Measurements from ENCODE around the gene RPS6KC1.
"Not testable (repeated sequence)": the region's sequence is repeated elsewhere in the genome, so short reads cannot be mapped to it uniquely, and the experiment has no call there.

RPS6KC1 gene

DNA sequence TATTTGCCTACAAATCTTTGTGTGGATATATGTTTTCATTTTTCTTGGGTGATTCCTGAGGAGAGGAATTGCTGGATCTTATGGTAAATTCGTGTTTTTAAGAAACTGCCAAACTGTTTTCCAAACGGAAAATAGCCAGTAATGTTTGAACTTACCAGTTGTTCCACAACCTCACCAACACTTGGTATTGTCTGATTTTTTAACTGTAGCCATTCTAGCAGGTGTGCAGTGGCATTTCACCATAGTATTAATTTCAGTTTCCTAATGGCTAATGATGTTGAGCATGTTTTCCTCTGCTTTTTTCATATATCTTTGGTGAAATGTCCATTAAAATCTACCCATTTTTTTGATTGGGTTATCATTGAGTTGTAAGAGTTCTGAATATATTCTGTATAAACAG is 56.6 kb downstream of the RPS6KC1 start:
- no peak for DNase-seq

DNA sequence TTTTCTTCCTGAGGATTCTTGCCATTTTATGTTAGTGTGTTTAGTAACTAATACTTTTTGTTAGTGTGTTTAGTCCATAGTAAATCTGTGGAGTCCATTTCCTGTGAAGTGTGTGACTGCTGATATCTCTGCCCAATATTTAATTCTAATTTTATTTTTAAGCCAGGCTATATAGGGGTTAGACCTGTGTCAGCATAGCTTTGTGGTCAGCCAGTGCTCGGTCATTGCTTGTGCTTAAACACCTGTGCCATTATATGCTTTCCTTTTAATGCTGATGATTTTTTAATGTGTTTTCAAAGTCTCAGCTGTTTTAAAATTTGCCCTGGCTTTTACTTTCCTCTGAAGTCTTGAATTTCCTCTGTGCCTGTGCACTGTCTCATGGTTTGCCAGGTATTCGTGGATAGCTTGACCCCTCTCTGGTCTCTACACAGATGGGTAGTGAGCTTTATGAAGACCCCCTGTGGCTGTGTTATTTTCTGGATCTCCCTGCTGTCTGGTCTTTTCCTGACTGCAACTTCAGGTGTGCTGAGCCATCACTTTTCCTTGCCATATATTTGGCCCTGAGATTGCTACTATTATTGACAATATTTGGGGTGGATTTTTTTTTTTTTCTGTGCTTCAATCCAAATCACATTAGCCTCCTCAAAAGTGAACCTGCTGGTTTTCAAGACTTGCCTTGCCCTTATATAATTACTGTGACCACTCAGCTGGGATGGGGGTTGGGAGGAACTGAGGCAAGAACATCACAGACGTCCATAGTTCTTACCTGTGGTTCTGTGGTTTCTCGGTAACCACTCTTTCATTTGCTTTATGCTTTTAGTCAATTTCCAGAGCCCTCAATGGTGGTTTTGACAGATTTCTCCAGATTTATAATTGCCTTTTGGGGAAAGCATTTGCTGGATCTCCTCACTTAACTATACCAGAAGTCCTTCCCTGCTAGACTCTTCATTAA is 59.6 kb downstream of the RPS6KC1 start:
- no peak for DNase-seq

DNA sequence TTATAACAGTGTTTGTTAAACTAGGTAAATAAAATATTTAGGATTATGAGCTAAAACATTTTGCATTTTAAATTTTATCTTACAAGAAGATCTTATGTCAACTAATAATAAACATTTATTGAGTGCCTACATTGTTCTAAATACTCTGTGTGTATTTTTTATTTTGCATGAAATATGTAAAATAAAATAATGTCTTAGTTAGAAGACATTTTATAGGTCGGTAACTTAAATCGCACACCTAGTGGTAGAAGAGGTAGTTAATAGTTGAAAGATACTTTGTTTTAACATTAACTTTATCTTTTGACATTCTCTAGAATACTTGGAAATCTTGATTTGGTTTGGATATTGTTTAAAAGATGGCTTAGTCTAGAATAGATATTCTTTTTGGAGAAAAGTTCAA is 60.5 kb downstream of the RPS6KC1 start:
- DNase-seq, result no peak

DNA sequence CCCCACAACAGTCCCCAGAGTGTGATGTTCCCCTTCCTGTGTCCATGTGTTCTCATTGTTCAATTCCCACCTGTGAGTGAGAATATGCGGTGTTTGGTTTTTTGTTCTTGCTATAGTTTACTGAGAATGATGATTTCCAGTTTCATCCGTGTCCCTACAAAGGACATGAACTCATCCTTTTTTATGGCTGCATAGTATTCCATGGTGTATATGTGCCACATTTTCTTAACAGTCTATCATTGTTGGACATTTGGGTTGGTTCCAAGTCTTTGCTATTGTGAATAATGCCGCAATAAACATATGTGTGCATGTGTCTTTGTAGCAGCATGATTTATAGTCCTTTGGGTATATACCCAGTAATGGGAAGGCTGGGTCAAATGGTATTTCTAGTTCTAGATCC is 61.7 kb downstream of the RPS6KC1 start:
- DNase-seq, result not testable (repeated sequence)

DNA sequence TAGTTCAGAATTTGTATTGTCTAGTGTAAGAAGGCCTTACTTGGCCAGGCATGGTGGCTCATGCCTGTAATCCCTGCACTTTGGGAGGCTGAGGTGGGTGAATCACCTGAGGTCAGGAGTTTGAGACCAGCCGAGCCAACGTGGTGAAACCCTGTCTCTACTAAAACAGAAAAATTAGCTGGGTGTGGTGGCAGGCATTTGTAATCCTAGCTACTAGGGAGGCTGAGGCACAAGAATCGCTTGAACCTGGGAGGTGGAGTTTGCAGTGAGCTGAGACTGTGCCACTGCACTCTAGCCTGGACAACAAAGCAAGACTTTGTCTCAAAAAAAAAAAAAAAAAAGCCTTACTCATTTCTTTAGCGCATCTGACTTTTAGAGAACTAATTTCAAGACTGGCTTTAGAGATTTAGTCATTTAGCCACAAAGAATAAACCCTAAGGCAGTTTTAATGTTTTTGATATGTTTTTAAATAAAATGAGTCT is 66.7 kb downstream of the RPS6KC1 start:
- DNase-seq, result not testable (repeated sequence)

DNA sequence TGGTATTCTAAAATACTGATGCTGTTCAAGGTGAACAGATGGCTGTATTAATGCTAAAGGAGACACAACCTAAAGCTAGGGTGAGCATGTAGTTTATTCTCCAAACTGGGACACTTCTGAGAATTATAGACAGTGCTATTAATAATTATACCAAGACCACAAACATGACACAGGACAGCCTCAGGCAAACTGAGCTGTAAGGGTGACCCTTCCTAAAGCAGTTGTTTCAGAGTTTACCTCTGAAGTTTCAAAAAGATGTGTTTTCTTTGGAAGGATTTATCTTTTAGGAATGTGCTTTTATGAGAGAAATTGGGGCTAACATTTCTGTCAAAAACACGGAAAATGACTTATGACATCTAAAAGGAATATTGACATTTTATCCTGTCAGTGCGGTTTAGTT is 68.8 kb downstream of the RPS6KC1 start:
- no peak for DNase-seq

DNA sequence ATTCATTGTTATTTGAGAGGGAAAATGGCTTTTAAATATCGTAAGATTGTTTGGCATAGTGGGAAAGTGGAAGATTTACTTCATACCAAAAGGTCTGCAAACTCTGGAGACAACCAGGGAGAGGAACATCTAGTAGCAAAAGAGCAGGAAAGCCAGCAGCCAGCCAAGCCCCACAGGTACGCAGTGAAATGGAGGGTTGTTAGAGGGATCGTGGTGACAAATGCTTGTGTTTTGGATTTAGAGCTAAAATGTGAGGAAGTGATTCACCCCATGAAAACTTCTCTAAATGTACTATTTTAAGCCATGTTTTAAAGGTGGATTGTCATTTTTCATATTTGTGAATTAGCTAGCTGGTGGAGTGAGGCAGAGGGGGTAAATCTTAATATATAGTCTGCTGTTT is 69.3 kb downstream of the RPS6KC1 start:
- no peak for DNase-seq

DNA sequence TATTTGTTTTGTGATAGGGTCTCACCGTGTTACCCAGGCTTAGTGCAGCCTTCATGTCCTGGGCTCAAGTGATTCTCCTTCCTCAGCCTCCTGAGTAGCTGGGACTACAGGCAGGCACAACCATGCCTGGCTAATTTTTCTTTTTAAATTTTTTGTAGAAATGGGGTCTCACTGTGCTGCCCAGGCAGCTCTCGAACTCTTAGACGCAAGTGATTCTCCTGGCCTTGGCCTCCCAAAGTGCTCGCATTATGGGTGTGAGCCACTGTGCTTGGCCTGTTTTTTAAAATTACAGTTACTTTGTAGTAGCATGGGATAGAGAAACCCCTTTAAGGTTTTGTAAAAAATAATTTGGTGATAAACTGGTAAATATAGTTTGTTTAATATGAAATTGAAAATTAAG is 69.9 kb downstream of the RPS6KC1 start:
- no peak for DNase-seq

DNA sequence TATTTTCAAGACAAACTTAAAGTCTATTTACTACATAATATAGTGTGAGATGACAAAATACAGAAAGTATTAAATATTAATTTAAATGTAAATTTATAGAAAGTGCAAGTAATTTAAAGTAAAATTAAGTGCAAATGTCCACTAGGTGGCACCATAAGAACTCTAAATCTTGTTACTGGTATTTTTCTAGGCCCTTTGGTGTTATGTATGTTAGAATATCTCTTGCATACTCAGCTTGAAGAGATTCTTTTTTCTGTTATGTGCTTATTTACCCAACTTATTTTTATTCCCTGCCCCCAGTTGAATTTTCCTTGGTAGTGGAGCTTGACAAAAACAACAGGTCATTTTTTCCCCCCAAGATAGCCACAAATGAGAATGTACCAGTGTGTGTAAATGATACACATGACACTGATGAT is 71.5 kb downstream of the RPS6KC1 start:
- DNase-seq, result no peak

DNA sequence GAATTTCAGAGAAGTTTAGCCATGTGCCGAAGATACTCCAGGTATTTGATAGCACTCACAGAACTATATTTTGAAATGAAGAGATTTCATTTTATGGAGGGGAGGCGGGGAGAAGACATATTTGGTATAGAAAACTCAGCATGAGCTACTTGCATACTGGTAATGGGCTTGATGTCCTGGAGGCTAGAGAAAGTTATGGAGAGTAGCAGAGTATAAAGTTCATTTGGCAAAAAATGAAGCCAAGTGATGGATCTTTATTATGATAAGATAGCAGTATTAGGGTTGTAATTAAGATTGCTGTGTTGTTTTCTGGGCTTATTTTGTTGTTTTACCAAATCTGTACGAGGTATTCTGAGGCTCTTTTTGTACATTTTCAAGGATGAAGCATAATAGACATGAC is 72.0 kb downstream of the RPS6KC1 start:
- DNase-seq, result no peak

DNA sequence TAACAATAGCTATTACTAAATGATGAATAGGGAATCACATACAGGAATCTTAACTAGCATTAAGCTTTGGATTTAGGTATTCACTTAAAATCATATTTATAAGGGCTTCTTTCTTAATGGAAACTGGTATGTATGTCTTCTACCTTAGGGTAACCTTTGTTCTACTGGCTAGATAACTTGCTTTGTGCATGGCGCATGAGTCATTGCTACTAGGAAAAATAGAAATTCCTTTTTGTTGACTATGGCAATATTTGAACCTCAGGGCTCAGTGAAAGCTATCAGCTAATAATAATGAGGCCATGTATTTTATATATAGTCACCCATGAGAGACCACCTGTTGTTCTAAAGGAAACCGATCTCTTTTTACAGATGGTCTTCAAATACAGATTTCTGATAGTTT is 72.5 kb downstream of the RPS6KC1 start:
- DNase-seq, result no peak

DNA sequence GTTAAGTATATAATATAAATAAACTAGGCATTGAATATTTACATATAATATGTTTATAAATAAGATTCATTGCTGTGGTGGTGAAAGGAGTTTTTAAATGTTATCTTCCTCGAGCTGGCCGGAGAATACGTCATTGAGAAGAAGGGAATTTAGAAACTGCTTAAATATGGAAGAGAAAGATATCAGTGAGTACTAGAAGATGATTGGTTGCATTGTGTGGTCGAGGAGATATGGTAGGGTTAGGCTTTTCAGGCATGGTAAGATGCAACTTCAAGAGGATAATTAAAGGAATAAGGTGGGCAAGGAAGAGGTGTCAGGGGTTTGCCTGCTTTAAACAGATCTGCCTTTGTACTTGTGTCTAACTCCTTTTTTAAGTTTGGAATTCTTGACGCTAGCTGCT is 73.5 kb downstream of the RPS6KC1 start:
- DNase-seq, result no peak

DNA sequence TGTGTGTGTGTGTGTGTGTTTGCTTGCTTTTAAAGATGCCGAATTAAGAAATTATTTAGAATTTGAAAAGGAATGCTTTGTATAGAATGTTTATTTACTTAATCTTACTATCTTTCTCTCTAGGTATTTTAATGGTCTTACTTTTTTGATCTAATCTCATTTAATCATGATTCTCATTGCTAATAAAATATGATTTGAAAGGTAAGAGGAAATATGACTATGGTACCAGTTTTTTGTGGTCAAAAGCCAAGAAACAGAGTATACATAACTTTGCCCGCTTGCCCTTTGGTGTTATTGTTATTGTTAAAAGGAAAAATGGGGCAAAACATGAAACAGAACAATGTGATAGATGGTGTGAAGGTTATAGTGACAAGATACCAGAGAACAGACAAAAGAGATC is 74.6 kb downstream of the RPS6KC1 start:
- DNase-seq, result no peak

DNA sequence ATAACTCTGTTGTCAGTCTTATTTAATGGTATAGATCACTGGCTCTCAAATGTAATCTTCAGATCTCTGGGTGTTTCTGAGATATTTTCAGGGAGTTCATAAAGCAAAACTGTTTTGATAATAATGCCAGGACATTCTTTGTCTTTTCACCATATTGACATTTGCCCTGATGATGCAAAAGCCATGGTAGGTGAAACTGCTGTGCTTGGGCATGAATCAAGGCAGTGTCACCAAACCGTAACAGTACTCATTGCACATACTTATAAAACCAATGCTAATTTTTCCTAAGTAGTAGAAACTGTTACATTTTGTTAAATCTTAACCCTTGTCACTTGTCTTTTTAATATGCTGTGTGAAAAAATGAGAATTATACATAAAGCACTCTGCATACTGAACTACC is 76.0 kb downstream of the RPS6KC1 start:
- no peak for DNase-seq

DNA sequence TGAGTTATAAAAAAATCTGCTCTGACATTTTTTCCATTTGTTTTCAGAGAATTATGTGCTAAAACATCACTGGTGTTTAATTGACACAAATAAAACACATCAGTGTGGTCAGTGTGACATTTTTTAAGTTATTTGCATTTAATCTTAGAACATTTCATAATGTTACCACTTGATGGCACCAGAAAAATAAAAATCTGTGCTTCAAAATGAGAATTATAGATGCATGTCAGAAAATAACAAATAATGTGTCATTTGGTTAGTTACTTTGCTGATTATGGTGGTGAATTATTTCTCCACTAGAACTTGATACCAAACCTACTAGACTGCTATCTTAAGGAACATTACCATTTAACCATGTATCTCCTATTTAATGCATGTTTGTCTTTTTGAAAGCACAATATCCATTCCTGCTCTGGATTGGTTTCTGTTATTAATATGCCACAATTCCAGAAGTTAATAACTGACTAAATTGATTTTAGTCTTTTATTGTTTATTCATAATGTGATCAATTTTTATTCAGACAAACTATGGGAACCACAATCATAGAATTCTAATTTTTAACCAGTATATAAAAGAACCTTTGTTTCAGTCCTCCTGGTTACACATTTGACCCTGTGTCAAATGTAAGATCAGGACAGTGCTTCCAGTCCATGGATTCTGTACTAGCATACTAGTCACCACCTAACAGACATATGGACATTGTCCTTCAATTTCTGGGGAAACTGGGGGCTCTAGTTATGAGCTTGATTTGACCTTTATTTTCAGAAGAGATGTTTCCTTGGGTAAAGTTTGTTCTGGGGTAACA is 81.0 kb downstream of the RPS6KC1 start:
- no peak for DNase-seq

DNA sequence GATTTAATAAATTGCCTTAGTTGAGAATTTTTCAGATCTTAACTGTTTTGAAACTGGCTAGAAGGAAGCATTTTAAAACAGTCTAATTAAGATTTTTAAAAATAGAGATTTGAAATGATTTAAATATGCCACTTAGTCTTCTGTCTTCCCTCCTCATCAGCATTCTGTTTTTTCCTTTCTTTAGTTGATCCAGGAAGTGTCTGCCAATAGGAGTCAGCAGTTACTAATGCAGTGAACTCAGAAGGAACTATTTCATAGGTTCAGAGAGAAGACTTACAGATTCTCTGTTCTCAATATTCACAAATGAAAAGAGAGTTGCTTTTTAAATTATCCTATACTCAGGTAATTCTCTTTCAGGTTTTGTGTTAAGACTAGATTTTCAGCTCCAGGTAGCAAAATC is 84.5 kb downstream of the RPS6KC1 start:
- no peak for DNase-seq

DNA sequence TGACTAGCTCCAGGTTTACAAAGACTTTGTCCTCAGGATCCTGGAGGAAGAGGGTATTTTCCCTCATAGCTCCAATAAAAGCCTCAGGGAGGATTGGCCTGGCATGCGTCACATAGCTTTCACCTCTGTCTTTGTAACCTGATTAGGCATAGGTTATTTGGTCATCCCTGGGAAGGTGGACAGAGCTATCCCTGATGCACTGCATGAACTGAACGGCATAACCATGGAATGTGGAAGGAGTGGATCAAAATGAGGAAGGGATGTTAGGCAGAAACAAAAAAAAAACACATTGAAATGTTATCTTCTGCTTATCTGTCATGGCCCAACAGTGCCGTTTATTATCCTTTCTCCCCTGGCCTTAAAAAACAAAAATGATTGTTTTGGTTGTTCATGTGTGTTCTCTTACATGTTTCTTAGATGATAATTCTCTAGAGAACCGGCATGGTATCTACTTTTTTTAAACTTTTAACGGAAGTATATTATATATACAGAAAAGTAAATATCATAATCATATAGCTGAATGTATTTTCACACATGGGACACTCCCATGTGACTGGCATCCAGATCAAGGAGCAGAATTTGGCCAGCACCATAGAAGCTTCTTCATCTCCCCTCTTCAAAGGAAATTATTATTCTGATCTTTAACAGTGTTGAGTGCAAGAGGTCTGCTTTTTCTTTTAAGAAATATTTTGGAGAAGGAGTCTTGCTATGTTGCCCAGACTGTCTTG is 85.3 kb downstream of the RPS6KC1 start:
- no peak for DNase-seq

DNA sequence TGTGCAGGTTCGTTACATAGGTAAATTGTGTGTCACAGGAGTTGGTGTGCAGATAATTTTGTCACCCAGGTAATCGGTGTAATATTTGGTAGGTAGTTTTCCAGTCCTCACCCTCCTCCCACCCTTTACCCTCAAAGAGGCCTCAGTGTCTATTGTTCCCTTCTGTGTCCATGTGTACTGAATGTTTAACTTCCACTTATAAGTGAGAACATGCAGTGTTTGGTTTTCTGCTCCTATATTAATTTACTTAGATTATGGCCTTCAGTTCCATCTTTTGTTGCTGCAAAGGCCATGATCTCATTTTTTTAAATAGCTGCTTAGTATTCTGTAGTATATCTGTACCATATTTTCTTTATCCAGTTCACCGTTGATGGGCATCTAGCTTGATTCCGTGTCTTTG is 87.3 kb downstream of the RPS6KC1 start:
- DNase-seq, result no peak

DNA sequence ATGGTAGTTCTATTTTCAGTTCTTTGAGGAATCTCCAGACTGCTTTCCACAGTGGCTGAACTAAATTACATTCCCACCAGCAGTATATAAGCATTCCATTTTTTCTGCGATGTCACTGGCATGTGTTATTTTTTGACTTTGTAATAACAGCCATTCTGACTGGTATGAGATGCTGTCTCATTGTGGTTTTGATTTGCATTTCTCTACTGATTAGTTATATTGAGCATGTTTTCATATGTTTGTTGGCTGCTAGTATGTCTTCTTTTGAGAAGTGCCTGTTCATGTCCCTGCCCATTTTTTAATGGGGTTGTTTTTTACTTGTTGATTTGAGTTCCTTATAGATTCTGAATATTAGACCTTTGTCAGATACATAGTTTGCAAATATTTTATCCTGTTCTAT is 87.9 kb downstream of the RPS6KC1 start:
- no peak for DNase-seq

DNA sequence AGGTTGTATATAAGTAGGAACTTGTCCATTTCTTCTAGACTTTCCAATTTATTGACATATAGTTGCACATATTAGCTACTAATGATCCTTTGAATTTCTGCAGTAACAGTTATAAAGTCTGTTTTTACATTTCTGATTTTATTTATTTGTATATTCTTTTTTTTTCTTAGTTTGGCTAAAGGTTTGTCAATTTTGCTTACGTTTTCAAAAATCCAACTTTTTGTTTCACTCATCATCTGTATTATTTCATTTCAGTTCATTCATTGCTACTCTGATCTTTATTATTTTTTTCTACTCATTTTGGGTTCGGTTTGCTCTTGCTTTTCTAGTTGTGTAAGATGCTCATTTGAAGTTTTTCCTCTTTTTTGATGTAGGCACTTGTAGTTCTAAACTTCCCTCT is 97.9 kb downstream of the RPS6KC1 start:
- no peak for DNase-seq

DNA sequence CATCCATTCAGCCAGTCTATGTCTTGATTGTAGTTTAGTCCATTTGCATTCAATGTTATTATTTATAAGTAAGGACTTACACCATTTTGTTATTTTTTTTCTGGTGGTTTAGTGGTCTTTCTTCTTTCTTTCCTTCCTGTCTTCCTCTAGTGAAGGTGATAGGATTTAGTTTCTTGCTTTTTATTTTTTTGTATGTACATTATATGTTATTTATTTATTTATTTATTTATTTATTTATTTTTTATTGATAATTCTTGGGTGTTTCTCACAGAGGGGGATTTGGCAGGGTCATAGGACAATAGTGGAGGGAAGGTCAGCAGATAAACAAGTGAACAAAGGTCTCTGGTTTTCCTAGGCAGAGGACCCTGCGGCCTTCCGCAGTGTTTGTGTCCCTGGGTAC is 99.0 kb downstream of the RPS6KC1 start:
- DNase-seq, result not testable (repeated sequence)

DNA sequence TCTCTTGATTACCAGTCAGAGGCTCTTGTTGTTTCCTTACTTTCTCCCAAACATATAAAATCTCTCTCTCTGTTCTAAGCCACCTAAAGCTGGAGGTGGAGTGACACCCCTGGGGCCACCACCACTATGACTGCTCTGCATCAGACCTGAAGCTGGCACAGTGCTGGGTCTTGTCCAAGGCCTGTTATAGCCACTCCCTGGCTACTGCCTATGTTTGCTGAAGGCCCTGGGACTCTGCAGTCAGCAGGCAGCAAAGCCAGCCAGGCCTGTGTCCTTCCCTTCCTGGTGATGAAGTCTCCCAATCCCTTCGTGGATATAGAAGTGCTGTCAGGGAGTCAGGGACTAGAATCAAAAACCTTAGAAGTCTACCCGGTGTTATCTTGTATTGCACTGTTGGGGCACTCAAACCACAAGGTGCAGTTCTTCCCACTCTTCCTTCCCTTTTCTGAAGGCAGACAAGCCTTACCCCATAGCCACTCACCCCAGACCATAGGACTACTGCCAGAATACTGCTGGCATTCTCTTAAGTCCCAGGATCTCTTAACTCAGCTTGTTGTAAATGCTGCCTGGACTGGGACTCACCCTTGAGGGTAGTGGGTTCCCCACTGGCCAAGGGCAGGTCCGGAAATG is 103.1 kb downstream of the RPS6KC1 start:
- DNase-seq, result no peak

DNA sequence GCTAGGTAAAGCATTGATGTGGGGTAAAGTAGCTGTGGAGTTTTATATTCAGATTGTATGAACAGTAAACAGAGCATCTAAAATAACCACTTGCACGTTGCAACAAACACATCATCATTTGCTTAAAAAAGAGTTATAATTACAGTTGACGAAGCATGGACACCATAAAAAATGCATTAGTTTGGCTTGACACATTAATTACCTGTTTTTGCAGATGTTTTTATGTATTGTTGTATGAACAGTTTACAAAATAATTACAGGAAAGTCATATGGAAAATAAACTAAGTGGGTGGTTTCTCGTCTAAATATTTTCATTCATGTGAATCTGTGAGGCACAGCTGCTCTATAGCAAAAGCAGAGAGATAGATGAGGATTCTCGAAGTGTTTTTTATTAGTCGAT is 108.3 kb downstream of the RPS6KC1 start:
- DNase-seq, result no peak
